HUES64 (cell line): ENCODE data around the gene ICE1.
"Not testable (repeated sequence)": the region's sequence is repeated elsewhere in the genome, so short reads cannot be mapped to it uniquely, and the experiment has no call there.

Experiments used
- H3K27ac ChIP-seq: 2 replicates; pipeline ENCODE4 v1.7.0; 2013; ENCODE audit warnings: low read depth, low read length, inconsistent platforms
- H3K27me3 ChIP-seq: 2 replicates; pipeline ENCODE4 v1.6.1; 2013; ENCODE audit warnings: mild to moderate bottlenecking, low read length; ENCODE audit not compliant: insufficient read depth
- H3K36me3 ChIP-seq: 2 replicates; pipeline ENCODE4 v1.6.1; 2013; ENCODE audit warnings: mild to moderate bottlenecking, low read length; ENCODE audit not compliant: insufficient read depth
- H3K4me1 ChIP-seq: 2 replicates; pipeline ENCODE4 v1.6.1; 2013; ENCODE audit warnings: mild to moderate bottlenecking, low read length, moderate library complexity; ENCODE audit not compliant: insufficient read depth
- H3K4me3 ChIP-seq: 2 replicates; pipeline ENCODE4 v1.5.1; 2013; ENCODE audit warnings: mild to moderate bottlenecking, low read length, moderate library complexity
- H3K9ac ChIP-seq: 2 replicates; pipeline ENCODE4 v1.6.1; 2013; ENCODE audit warnings: mild to moderate bottlenecking, low read depth, low read length
- H3K9me3 ChIP-seq: 2 replicates; pipeline ENCODE4 v1.6.1; 2013; ENCODE audit warnings: low read depth, low read length; ENCODE audit not compliant: insufficient read depth
- WGBS: fragments of 150-250, 120-280 bp; methylation state at CpG from one replicate; pipeline ENCODE4 v1.1.7; 2013; ENCODE audit warnings: missing lambda C conversion rate; 5-methylcytosine and 5-hydroxymethylcytosine counted together

Gene ICE1

DNA sequence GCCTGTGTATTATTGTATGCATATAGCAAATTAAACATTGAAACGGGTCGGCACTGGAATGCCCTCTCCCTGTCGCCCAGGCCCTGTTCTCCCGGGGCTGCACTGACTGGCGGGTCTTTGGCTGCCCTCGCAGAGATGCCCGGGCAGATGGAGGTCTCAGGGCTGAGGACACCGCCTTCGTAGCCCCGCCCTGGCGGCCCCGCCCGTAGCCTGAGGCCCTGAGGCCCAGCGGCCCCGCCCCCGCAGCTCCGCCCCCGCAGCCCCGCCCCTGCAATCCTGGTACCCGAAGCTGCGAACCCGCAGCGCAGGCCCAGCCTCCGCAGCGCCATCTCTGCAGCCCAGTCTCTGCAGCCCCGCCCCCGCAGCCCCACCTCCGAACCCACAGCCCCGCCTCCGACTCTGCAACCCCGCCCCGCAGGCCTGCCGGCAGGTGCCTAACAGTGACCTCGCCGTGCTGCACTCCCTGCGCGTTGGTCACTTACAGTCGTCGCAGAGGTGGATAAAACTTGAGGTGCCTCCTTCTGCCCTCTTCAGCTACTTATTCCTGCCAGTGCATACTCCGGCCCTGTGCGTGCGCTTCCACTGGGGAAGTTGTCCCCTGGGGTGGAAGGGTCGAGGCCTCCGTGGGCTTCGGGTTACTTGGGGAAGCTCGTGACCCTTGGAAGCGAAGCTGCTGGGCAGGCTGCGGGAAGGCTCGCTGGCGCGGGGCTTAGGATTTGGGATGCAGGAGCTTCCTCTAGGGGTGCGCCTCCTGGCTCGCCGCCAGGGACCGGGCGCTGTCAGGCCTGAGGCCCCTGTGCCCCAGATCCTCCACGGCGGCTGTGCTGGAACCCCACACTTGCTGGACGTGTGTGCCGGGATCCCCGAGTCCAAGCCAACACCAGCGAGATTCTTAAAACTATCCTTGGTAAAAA is 72.3 kb downstream of the ICE1 start:
- no peaks in the 10 kb centered on the region for H3K9me3 ChIP-seq
- H3K9ac ChIP-seq: no peak overlapping the region
- H3K4me3 ChIP-seq: peak overlapping the region; percentile 47
- no peak overlapping the region for H3K27ac ChIP-seq
- H3K36me3 ChIP-seq: peaks cover 4% of the 10 kb centered on the region
- H3K27me3 ChIP-seq: peaks cover 18% of the 10 kb centered on the region; the same call in 1 of the 2 replicates
- H3K4me1 ChIP-seq: peaks cover 16% of the 10 kb centered on the region
- 73% methylated on average over 60 of the region's 62 CpGs for WGBS

DNA sequence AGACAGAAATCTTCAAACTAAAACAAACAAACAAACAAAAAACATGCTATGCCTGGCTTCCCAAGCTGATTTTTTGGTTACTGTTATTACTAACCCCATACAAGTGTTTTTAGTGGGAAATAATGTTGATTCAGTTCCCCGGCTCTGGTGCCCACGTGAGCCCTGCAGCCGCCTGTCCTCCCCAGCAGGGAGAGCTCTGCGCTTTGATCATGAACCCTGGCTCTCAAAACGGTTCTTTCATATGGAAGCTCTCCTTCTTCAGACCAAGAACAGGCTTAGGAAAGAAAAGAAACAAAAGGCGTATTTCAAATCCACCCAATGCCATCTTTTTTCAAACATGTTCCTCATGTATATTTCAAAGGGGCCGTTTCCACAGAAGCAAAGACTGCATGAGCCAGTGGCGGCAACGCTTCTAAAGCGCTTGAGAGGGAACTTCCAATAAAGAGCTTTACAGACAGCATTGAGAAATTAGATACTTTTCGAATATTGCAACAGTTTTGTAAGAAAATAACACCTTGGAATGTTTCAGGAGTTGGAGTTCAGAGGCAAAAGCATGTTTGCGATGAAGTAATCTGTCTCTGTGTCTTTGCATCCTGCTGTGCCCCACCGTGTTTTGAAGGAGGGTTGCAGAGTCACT is 74.8 kb downstream of the ICE1 start:
- Histone ChIP-seq H3K4me3 (no peak overlapping the region), H3K9ac (no peak overlapping the region), H3K9me3 (no peaks in the 10 kb centered on the region), H3K4me1 (peaks cover 16% of the 10 kb centered on the region), H3K27ac (peak overlapping the region; percentile 20; the same call in 1 of the 2 replicates), H3K36me3 (no peaks in the 10 kb centered on the region), H3K27me3 (peaks cover 18% of the 10 kb centered on the region; the same call in 1 of the 2 replicates)
- 37% methylated on average over 13 of the region's 13 CpGs for WGBS

DNA sequence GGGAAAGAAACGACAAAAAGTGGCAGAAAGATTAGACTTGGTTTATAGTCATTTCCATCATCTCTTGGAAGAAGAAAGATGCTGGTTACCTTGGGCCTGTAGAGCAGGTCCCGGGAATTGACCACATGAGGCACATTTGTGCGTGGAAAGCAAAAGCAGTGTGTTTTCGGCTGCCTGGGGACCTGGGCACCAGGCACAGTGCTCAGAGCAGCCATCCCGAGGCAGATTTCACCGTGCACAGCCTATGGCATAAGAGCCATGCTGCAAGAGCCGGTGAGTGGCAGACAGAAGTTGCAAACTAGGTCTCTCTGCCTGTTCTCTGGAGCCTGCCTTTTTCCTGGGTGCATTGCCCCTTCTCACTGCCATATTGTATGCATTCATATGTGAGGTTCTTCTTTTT is 77.0 kb downstream of the ICE1 start:
- no peak overlapping the region for H3K27ac ChIP-seq
- no peak overlapping the region for H3K9ac ChIP-seq
- no peak overlapping the region for H3K4me3 ChIP-seq
- 93% methylated on average over 7 of the region's 7 CpGs for WGBS
- H3K27me3 ChIP-seq: peaks cover 18% of the 10 kb centered on the region; the same call in 1 of the 2 replicates
- H3K9me3 ChIP-seq: peaks cover 8% of the 10 kb centered on the region; the same call in 1 of the 2 replicates
- peaks cover 16% of the 10 kb centered on the region for H3K4me1 ChIP-seq
- no peaks in the 10 kb centered on the region for H3K36me3 ChIP-seq

DNA sequence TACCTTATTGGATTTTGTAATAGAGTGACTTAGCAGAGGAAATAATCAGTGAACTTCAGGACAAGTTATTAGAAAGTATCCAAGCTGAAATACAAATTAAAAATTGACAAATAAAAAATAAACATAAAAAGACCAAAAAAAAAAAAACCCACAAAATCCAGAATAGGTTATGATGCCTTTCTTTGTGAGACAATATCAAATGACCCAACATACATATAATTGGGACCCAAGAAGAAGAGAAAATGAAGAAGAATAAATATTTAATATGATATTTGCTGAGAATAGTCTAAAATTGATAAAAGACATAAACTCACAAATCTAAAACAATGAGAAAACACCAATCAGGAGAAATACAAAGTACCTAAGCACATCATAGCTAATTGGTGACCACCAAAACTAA is 81.8 kb downstream of the ICE1 start:
- H3K9ac ChIP-seq: no peak overlapping the region
- H3K4me3 ChIP-seq: no peak overlapping the region
- H3K9me3 ChIP-seq: peaks cover 11% of the 10 kb centered on the region; the same call in 1 of the 2 replicates
- H3K27me3 ChIP-seq: no peaks in the 10 kb centered on the region
- no peak overlapping the region for H3K27ac ChIP-seq
- no peaks in the 10 kb centered on the region for H3K36me3 ChIP-seq
- no peaks in the 10 kb centered on the region for H3K4me1 ChIP-seq

DNA sequence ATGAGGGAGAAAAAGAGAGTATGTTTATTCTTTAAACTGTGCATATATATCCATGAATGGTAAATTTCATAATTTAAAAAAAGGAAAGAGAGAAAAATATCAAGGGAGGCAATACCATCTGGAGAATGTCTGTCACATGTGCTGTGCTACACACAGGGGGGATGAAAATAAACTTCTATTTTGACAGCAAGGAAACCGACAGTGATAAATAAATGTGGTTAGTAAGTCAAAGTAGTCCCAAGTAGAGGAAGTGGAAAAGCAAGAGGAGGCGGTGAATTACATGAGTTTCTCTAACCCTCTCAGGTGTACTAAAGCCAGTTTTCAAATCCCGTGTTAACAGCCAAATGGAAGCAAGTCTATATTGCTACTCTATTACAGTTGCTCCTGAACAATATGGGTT is 83.3 kb downstream of the ICE1 start:
- 91% methylated on average over 3 of the region's 3 CpGs for WGBS
- no peak overlapping the region for H3K27ac ChIP-seq
- H3K27me3 ChIP-seq: no peaks in the 10 kb centered on the region
- no peak overlapping the region for H3K9ac ChIP-seq
- H3K36me3 ChIP-seq: no peaks in the 10 kb centered on the region
- H3K4me3 ChIP-seq: no peak overlapping the region
- H3K4me1 ChIP-seq: no peaks in the 10 kb centered on the region
- H3K9me3 ChIP-seq: peaks cover 11% of the 10 kb centered on the region; the same call in 1 of the 2 replicates

DNA sequence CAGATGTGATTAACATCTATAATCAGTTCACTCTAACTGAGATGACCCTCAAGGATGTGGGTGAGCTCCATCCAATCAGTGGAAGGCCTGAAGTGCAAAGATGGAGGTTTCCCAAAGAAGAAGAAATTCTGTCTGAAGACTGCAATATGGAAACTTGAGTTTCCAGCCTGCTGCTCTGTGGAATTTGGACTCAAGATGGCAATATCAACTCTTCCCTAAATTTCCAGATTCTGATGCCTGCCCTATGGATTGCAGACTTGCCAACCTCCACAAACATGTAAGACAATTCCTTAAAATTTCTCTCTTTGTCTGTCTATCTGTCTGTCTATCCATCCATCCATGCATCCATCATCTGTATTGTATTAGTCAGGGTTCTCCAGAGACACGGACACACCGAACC is 85.9 kb downstream of the ICE1 start:
- no peaks in the 10 kb centered on the region for H3K36me3 ChIP-seq
- no peak overlapping the region for H3K4me3 ChIP-seq
- no peaks in the 10 kb centered on the region for H3K27me3 ChIP-seq
- H3K9ac ChIP-seq: no peak overlapping the region
- H3K4me1 ChIP-seq: no peaks in the 10 kb centered on the region
- no peak overlapping the region for H3K27ac ChIP-seq
- peaks cover 11% of the 10 kb centered on the region; the same call in 1 of the 2 replicates for H3K9me3 ChIP-seq
- 92% methylated on average over 2 of the region's 2 CpGs for WGBS

DNA sequence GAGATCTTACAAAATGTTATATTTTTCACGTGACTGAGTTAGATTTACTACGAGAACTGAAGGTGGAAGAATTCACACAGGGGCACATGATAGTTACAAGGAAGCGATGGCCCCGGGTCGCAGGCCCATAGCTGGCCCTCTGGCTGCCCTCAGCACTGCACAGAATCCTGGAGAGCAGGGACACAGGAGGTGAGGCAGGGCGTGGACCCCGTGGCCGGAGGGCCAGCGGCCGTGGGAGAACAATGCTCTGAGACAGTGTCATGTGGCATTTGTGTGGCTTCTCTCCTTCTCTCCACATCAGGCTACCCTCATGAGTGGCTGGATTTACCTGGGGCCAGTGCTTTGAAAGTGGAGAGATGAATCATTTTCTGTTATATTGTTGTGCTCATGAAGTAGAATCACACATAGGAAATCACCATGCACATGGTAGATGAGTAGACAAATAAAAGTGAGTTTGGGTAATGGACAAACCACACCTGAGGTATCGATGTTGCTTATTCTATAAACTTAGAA is 89.5 kb downstream of the ICE1 start:
- Histone ChIP-seq H3K27me3 (no peaks in the 10 kb centered on the region), H3K27ac (no peak overlapping the region), H3K4me3 (no peak overlapping the region), H3K9me3 (peaks cover 8% of the 10 kb centered on the region), H3K9ac (no peak overlapping the region; the same call in 1 of the 2 replicates), H3K4me1 (no peaks in the 10 kb centered on the region), H3K36me3 (no peaks in the 10 kb centered on the region)
- 94% methylated on average over 11 of the region's 11 CpGs for whole genome bisulfite sequencing

DNA sequence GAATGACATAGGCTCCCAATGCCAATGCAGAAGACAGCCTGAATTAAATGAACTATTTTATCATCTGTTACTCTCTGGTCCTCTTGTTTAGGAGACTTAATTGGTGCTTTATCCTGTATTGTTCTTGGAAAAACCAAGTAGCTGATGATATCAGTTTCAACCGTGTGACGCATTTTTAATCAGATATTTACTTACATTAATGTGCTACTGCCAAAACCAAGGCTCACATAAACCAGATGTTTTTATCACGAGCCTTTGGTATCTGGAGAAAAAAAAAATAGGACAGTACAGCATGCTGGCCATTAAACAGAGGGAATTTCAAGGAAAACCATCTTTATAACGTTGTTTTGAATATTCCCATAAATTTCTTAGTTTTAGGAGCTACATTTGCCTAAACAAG is 90.1 kb downstream of the ICE1 start:
- no peaks in the 10 kb centered on the region for H3K27me3 ChIP-seq
- no peaks in the 10 kb centered on the region for H3K36me3 ChIP-seq
- 94% methylated on average over 3 of the region's 4 CpGs for WGBS
- no peak overlapping the region for H3K27ac ChIP-seq
- H3K9ac ChIP-seq: no peak overlapping the region
- no peak overlapping the region for H3K4me3 ChIP-seq
- H3K9me3 ChIP-seq: peaks cover 8% of the 10 kb centered on the region
- H3K4me1 ChIP-seq: no peaks in the 10 kb centered on the region

DNA sequence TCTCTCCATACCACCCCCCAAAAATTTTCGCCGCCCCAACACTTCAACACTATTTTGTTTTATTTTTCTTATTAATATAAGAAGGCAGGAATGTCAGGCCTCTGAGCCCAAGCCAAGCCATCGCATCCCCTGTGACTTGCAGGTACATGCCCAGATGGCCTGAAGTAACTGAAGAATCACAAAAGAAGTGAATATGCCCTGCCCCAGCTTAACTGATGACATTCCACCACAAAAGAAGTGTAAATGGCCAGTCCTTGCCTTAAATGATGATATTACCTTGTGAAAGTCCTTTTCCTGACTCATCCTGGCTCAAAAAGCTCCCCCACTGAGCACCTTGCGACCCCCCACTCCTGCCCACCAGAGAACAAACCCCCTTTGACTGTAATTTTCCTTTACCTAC is 98.1 kb downstream of the ICE1 start:
- H3K27me3 ChIP-seq, H3K36me3 ChIP-seq, H3K9me3 ChIP-seq, H3K4me3 ChIP-seq, H3K9ac ChIP-seq: not testable (repeated sequence)
- H3K4me1 ChIP-seq: peaks cover 21% of the 10 kb centered on the region
- H3K27ac ChIP-seq: peak overlapping the region; percentile 86; the same call in 1 of the 2 replicates
- WGBS: 9% methylated on average over 2 of the region's 4 CpGs

DNA sequence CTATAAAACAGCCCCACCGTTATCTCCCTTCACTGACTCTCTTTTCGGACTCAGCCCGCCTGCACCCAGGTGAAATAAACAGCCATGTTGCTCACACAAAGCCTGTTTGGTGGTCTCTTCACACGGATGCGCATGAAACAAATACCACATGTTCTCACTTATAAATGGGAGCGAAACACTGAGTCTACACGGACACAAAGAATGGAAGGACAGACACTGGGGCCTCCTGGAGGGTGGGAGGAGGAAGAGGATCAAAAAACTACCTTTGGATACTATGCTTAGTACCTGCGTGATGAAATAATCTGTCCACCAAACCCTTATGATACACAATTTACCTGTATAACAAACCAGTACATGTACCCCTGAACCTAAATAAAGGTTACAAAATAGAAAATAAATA is 98.6 kb downstream of the ICE1 start:
- Histone ChIP-seq H3K4me3 (no peak overlapping the region), H3K36me3 (no peaks in the 10 kb centered on the region), H3K27me3 (no peaks in the 10 kb centered on the region), H3K9ac (peak overlapping the region; percentile 64), H3K27ac (peak overlapping the region; percentile 86), H3K9me3 (peaks cover 2% of the 10 kb centered on the region; the same call in 1 of the 2 replicates), H3K4me1 (peaks cover 21% of the 10 kb centered on the region)
- 10% methylated on average over 5 of the region's 8 CpGs for WGBS

DNA sequence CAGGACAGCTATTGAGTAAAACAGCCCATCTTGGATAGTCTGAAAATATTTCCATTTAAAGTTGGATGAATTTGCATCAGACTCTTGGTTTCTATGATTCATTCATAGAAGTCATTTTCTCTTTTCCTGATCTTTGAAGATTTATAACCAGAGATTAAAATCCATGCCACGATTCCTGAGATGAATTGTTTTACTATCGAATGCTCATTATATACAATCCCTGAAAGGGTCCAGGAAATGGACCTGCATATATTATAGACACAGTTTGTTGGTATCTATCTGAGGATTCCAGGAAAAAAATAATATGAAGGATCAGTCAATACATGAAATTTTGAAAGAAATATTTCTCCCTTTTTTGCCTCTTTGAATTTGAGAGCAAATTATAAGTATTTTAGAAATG is 99.0 kb downstream of the ICE1 start:
- Histone ChIP-seq H3K4me3 (no peak overlapping the region), H3K4me1 (peaks cover 21% of the 10 kb centered on the region), H3K27ac (peak overlapping the region; percentile 86), H3K27me3 (no peaks in the 10 kb centered on the region), H3K9me3 (peaks cover 2% of the 10 kb centered on the region; the same call in 1 of the 2 replicates), H3K9ac (peak overlapping the region; percentile 64), H3K36me3 (no peaks in the 10 kb centered on the region)
- 80% methylated on average over 1 of the region's 2 CpGs for WGBS
